Measurements from ENCODE around the gene PTPRG. TPM values are rescaled to one million over a fixed set of nuclear protein-coding genes. Genes with fewer than 3 reads are reported as not detected.

PTPRG gene
- total and polyA plus RNA-seq, 5 experiments from 2014 or later, result not detected

DNA sequence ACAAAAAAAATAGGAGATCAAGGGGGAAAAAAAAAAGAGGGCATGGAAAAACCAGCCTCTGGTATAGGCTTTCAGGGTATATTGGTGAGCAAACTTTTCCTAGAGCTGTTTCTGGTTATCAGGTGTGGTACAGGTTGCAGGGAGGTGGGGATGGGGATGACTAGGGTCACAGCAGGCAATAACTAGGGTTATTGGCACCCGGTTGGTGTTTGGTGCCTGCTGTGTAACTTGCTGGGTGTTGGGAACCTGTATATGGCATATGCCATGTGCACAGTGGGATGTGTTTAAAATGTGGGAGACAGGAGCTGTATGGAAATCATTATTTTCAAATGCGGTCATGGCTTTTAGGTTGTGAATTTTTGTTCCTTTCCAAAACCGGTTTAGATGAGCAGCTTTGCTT is 119.2 kb downstream of the PTPRG start:
- DNase-seq (no peak), ATAC-seq (no peak)
- Mint-ChIP-seq H3K27me3 (peaks cover 0 to 5% (median 0%) of the 10 kb centered on the region in 5 donors), H3K9me3 (peaks cover 0 to 4% (median 0%) of the 10 kb centered on the region in 9 donors), H3K36me3 (no peaks in the 10 kb centered on the region), H3K4me1 (no peaks in the 10 kb centered on the region), H3K4me3 (no peak overlapping the region), H3K27ac (no peak overlapping the region)
- POLR2A ChIA-PET, result no interaction called here

DNA sequence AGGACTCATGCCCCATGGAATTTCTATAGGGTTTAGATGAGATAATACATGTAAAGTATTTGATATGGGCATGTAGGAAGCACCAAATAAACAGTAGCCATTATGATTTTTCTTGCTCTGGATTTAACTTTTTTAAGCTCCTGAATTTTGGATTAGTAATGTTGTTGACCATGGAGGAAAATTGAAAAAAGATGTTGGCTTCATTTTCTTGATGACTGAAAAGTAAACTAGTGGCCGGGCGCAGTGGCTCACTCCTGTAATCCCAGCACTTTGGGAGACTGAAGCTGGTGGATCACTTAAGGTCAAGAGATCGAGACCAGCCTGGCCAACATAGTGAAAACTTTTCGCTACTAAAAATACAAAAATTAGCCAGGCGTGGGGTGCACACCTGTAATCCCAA is 120.3 kb downstream of the PTPRG start:
- Mint-ChIP-seq H3K9me3 (peaks cover 0 to 2% (median 0%) of the 10 kb centered on the region in 9 donors), H3K4me3 (no peak overlapping the region), H3K27me3 (peaks cover 0 to 8% (median 0%) of the 10 kb centered on the region in 5 donors), H3K36me3 (no peaks in the 10 kb centered on the region), H3K27ac (no peak overlapping the region), H3K4me1 (no peaks in the 10 kb centered on the region)
- ATAC-seq, result no peak
- POLR2A ChIA-PET, result no interaction called here
- DNase-seq, result no peak

GRCh38 chr3:61682671-61683548 is 121.5 kb downstream of the PTPRG start:
- DNase-seq (no peak), ATAC-seq (no peak)
- H3K9me3 Mint-ChIP-seq, result peaks cover 0 to 2% (median 0%) of the 10 kb centered on the region in 9 donors
- no peaks in the 10 kb centered on the region for H3K36me3 Mint-ChIP-seq
- H3K27ac Mint-ChIP-seq, result no peak overlapping the region
- no peaks in the 10 kb centered on the region for H3K4me1 Mint-ChIP-seq
- H3K27me3 Mint-ChIP-seq, result peaks cover 0 to 8% (median 0%) of the 10 kb centered on the region in 5 donors
- no peak overlapping the region for H3K4me3 Mint-ChIP-seq
- POLR2A ChIA-PET, result no interaction called here

- Mint-ChIP-seq H3K9me3 (peaks cover 0 to 2% (median 0%) of the 10 kb centered on the region in 9 donors), H3K4me3 (no peak overlapping the region), H3K27ac (no peak overlapping the region), H3K27me3 (peaks cover 0 to 8% (median 0%) of the 10 kb centered on the region in 5 donors), H3K4me1 (no peaks in the 10 kb centered on the region), H3K36me3 (no peaks in the 10 kb centered on the region)
- no peak for ATAC-seq
- POLR2A ChIA-PET, result no interaction called here
- no peak for DNase-seq
These were observed 122.3 kb downstream of the PTPRG start for GRCh38 chr3:61683549-61684236.

GRCh38 chr3:61684386-61684785 is 123.0 kb downstream of the PTPRG start:
- Mint-ChIP-seq H3K4me3 (no peak overlapping the region), H3K36me3 (no peaks in the 10 kb centered on the region), H3K27ac (no peak overlapping the region), H3K9me3 (no peaks in the 10 kb centered on the region), H3K4me1 (no peaks in the 10 kb centered on the region), H3K27me3 (peaks cover 0 to 8% (median 0%) of the 10 kb centered on the region in 5 donors)
- ATAC-seq (no peak), DNase-seq (no peak)
- POLR2A ChIA-PET, result no interaction called here

DNA sequence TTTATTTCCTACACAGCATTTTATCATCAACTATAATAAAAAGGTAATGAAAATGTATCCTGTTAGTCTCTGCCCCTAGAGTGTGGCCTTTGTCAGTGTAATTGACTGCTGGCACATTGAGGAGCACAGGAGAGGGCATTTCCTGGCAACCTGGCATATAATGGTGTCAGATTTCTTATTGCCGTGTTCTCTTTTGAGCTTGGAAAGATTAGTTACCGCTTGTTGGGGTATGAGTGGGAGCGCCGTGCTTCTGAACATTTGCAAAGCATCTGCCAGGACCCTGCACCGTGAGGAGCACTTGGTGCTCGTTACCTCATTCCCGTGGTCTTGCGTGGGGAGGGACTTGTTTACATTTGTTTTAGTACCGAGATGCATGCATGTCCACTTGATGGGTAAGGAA is 124.4 kb downstream of the PTPRG start:
- Mint-ChIP-seq H3K27ac (no peak overlapping the region), H3K4me3 (no peak overlapping the region), H3K27me3 (peaks cover 0 to 8% (median 0%) of the 10 kb centered on the region in 5 donors), H3K4me1 (no peaks in the 10 kb centered on the region), H3K36me3 (no peaks in the 10 kb centered on the region), H3K9me3 (no peaks in the 10 kb centered on the region)
- no peak for DNase-seq
- ATAC-seq, result no peak
- POLR2A ChIA-PET, result no interaction called here

GRCh38 chr3:61686228-61686648 is 124.9 kb downstream of the PTPRG start:
- no peaks in the 10 kb centered on the region for H3K4me1 Mint-ChIP-seq
- no peaks in the 10 kb centered on the region for H3K9me3 Mint-ChIP-seq
- peaks cover 0 to 8% (median 0%) of the 10 kb centered on the region in 5 donors for H3K27me3 Mint-ChIP-seq
- no peak overlapping the region for H3K27ac Mint-ChIP-seq
- DNase-seq (no peak), ATAC-seq (no peak)
- no peak overlapping the region for H3K4me3 Mint-ChIP-seq
- POLR2A ChIA-PET, result no interaction called here
- no peaks in the 10 kb centered on the region for H3K36me3 Mint-ChIP-seq

DNA sequence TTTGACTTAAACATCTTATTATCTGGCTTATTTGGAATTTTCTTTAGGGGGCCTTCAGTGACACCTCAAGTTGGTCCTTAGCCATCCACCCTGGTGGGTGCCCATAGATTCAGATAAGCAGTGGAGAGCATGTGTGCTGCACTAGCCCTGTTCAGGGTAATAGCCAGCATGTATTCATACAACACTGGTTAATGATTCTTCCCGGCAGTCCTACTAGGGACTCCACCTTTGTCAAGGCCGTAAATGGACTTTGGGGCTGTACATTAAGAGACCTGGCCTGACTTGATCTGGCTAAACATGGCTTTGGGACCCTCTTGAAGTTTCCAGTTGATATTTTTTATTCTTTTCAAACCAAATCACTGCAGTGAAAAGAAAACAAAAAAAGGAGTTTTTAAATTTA is 125.8 kb downstream of the PTPRG start:
- Mint-ChIP-seq H3K27ac (no peak overlapping the region), H3K27me3 (peaks cover 0 to 9% (median 0%) of the 10 kb centered on the region in 5 donors), H3K9me3 (no peaks in the 10 kb centered on the region), H3K4me1 (no peaks in the 10 kb centered on the region), H3K36me3 (no peaks in the 10 kb centered on the region), H3K4me3 (no peak overlapping the region)
- DNase-seq (no peak), ATAC-seq (no peak)
- POLR2A ChIA-PET, result no interaction called here

DNA sequence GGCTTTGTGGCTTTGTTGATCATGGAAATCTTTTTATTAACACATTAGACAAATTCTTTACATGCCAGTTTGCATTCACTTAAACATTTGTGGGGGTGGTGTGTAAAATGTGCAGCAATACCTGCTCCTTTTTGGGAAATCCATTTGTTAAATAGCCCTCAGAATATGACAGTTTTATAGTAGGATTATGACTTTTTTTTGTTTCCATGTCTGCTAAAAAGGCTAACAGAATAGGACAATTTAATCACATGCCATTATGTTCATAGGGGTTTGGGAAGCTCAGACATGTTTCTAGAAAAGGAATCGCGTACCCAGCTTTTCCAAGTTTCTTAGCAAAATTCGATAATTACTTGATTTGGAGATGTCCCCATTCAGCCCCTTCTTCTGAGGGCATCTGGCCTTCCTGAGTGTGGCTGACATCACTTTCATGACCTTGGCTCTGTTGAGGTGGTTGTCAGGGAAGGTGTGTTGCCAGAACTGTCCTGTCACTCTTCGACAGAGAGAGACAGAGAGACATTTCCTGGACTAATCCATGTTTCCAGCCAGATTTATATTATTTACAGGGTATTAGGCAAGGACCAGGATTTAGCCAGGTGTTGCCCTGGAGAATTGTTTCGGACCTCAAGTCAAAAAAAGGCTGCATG is 126.4 kb downstream of the PTPRG start:
- Mint-ChIP-seq H3K9me3 (no peaks in the 10 kb centered on the region), H3K27me3 (peaks cover 0 to 12% (median 0%) of the 10 kb centered on the region in 5 donors), H3K4me1 (no peaks in the 10 kb centered on the region), H3K36me3 (no peaks in the 10 kb centered on the region), H3K4me3 (no peak overlapping the region), H3K27ac (no peak overlapping the region)
- ATAC-seq (no peak), DNase-seq (no peak)
- POLR2A ChIA-PET, result no interaction called here

DNA sequence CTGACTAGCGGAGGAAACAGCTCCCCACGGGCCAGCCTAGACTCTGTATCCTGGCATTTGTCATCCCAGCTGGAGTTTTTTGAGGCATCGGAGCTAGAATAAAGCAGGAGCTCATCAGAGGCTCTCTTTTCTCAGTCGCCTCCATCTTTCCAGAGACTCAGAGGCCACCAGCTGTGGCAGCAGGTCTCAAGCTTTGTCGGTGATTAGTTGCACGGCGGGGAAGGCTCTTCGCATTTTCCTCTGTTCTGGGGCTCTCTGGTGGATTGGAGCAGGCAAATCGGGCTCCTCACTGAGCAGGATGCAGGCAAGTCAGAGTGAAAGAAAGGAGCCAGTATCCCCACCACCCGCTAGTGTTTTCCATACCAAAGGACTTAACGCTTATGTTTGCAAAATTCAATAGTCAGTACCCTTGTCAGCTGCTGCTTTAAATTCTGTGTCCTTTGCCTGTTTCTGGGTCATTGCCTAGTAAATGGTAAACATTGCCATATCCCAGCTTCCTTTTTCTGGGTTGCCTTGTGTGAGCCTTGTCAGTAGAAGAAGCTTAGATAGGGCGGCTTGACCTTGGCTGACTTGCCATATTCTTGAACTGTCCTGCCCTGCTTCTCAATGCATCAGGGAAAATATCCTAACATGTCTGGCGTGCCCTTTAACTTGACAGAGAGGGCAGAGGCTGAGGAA is 127.1 kb downstream of the PTPRG start:
- ATAC-seq (no peak), DNase-seq (no peak)
- no peak overlapping the region for H3K27ac Mint-ChIP-seq
- no peak overlapping the region for H3K4me3 Mint-ChIP-seq
- POLR2A ChIA-PET, result no interaction called here
- peaks cover 0 to 2% (median 0%) of the 10 kb centered on the region in 9 donors for H3K9me3 Mint-ChIP-seq
- no peaks in the 10 kb centered on the region for H3K36me3 Mint-ChIP-seq
- H3K27me3 Mint-ChIP-seq, result peaks cover 0 to 14% (median 0%) of the 10 kb centered on the region in 5 donors
- no peaks in the 10 kb centered on the region for H3K4me1 Mint-ChIP-seq

GRCh38 chr3:61690016-61690415 is 128.6 kb downstream of the PTPRG start:
- no peak for ATAC-seq
- no peak overlapping the region for H3K27ac Mint-ChIP-seq
- H3K4me1 Mint-ChIP-seq, result no peaks in the 10 kb centered on the region
- peaks cover 0 to 18% (median 2%) of the 10 kb centered on the region in 5 donors for H3K27me3 Mint-ChIP-seq
- H3K9me3 Mint-ChIP-seq, result peaks cover 0 to 2% (median 0%) of the 10 kb centered on the region in 9 donors
- POLR2A ChIA-PET, result no interaction called here
- no peak overlapping the region for H3K4me3 Mint-ChIP-seq
- DNase-seq, result no peak
- H3K36me3 Mint-ChIP-seq, result no peaks in the 10 kb centered on the region

GRCh38 chr3:61691466-61691865 is 130.1 kb downstream of the PTPRG start:
- Mint-ChIP-seq H3K4me1 (no peaks in the 10 kb centered on the region), H3K9me3 (peaks cover 0 to 2% (median 0%) of the 10 kb centered on the region in 9 donors), H3K27ac (no peak overlapping the region), H3K36me3 (no peaks in the 10 kb centered on the region), H3K4me3 (no peak overlapping the region), H3K27me3 (peaks cover 0 to 12% (median 2%) of the 10 kb centered on the region in 5 donors)
- no peak for DNase-seq
- POLR2A ChIA-PET, result no interaction called here
- ATAC-seq, result no peak
